Measurements from ENCODE around the gene USP48.

USP48 gene

GRCh38 chr1:21734526-21734925 is 48.4 kb downstream of the USP48 start:
- Histone ChIP-seq H3K27me3 (no peaks in the 10 kb centered on the region), H3K4me3 (no peak overlapping the region), H3K27ac (no peak overlapping the region), H3K4me1 (no peaks in the 10 kb centered on the region), H3K9me3 (no peaks in the 10 kb centered on the region), H3K36me3 (peaks cover 47 to 69% (median 69%) of the 10 kb centered on the region in 3 donors)
- DNase-seq, result no peak
- TF ChIP-seq, protein P1, sequence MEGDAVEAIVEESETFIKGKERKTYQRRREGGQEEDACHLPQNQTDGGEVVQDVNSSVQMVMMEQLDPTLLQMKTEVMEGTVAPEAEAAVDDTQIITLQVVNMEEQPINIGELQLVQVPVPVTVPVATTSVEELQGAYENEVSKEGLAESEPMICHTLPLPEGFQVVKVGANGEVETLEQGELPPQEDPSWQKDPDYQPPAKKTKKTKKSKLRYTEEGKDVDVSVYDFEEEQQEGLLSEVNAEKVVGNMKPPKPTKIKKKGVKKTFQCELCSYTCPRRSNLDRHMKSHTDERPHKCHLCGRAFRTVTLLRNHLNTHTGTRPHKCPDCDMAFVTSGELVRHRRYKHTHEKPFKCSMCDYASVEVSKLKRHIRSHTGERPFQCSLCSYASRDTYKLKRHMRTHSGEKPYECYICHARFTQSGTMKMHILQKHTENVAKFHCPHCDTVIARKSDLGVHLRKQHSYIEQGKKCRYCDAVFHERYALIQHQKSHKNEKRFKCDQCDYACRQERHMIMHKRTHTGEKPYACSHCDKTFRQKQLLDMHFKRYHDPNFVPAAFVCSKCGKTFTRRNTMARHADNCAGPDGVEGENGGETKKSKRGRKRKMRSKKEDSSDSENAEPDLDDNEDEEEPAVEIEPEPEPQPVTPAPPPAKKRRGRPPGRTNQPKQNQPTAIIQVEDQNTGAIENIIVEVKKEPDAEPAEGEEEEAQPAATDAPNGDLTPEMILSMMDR (IDR thresholded peaks at IDR 0.05), result no peak
- intact Hi-C loops (cut with DNase I; ENCODE audit: low total_unique reads), result no loop called here

- Histone ChIP-seq H3K36me3 (peaks cover 61 to 86% (median 84%) of the 10 kb centered on the region in 3 donors), H3K9me3 (no peaks in the 10 kb centered on the region), H3K4me1 (no peaks in the 10 kb centered on the region), H3K4me3 (no peak overlapping the region), H3K27me3 (no peaks in the 10 kb centered on the region), H3K27ac (no peak overlapping the region)
- TF ChIP-seq, protein P1 (IDR thresholded peaks at IDR 0.05), result no peak
- no peak for DNase-seq
- intact Hi-C loops (cut with DNase I; ENCODE audit: low total_unique reads), result no loop called here
Measured at GRCh38 chr1:21732664-21733063, 50.3 kb downstream of the USP48 start.

- H3K36me3 ChIP-seq, result peaks cover 42 to 87% (median 69%) of the 10 kb centered on the region in 3 donors
- no peaks in the 10 kb centered on the region for H3K4me1 ChIP-seq
- H3K27me3 ChIP-seq, result no peaks in the 10 kb centered on the region
- no peaks in the 10 kb centered on the region for H3K9me3 ChIP-seq
- no peak for DNase-seq
- TF ChIP-seq, protein P1 (IDR thresholded peaks at IDR 0.05), result no peak
- intact Hi-C loops (cut with DNase I; ENCODE audit: low total_unique reads), result no loop called here
- H3K4me3 ChIP-seq, result no peak overlapping the region
- no peak overlapping the region for H3K27ac ChIP-seq
Measured at GRCh38 chr1:21725748-21726392, 57.1 kb downstream of the USP48 start.

- Histone ChIP-seq H3K27me3 (no peaks in the 10 kb centered on the region), H3K4me3 (no peak overlapping the region), H3K9me3 (no peaks in the 10 kb centered on the region), H3K36me3 (peaks cover 54 to 87% (median 69%) of the 10 kb centered on the region in 3 donors), H3K4me1 (no peaks in the 10 kb centered on the region), H3K27ac (no peak overlapping the region)
- TF ChIP-seq, protein P1 (IDR thresholded peaks at IDR 0.05), result no peak
- intact Hi-C loops (cut with DNase I; ENCODE audit: low total_unique reads), result no loop called here
- DNase-seq, result no peak
Measured at GRCh38 chr1:21724570-21724969, 58.4 kb downstream of the USP48 start.

- no peak overlapping the region for H3K27ac ChIP-seq
- TF ChIP-seq, protein P1 (IDR thresholded peaks at IDR 0.05), result no peak
- H3K36me3 ChIP-seq, result peaks cover 58 to 87% (median 72%) of the 10 kb centered on the region in 3 donors
- intact Hi-C loops (cut with DNase I; ENCODE audit: low total_unique reads), result no loop called here
- H3K27me3 ChIP-seq, result no peaks in the 10 kb centered on the region
- no peak overlapping the region for H3K4me3 ChIP-seq
- no peaks in the 10 kb centered on the region for H3K9me3 ChIP-seq
- DNase-seq, result no peak
- no peaks in the 10 kb centered on the region for H3K4me1 ChIP-seq
Measured at GRCh38 chr1:21724098-21724497, 58.9 kb downstream of the USP48 start.
